Measurements from ENCODE around the gene VPS26C.
A peak's percentile ranks its signal among the peaks of the same experiment; 100 is the strongest.
"Not testable (repeated sequence)": the region's sequence is repeated elsewhere in the genome, so short reads cannot be mapped to it uniquely, and the experiment has no call there.

VPS26C gene

DNA sequence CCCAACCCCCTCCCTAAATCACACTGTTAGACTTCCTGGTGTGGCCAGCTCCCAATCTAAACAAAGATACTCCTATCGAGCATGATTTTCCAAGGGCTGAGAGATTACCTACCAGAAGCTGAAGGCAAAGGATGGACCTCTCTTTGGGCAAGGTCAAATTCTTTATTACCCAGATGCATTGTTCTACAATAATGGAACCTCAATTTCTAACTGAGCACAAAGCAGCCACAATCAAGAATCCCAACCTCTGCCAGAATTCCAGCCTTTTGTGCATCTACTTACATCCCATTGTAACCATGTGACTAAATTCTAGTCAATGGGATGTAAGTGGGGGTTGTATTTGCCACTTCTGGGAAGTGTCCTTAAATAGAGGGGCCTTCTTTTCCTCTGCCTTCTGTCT, 24.9 kb upstream of the VPS26C start:
- ChIA-PET POLR2A (no interaction called here), CTCF (no interaction called here)
- TF ChIP-seq, protein P1, sequence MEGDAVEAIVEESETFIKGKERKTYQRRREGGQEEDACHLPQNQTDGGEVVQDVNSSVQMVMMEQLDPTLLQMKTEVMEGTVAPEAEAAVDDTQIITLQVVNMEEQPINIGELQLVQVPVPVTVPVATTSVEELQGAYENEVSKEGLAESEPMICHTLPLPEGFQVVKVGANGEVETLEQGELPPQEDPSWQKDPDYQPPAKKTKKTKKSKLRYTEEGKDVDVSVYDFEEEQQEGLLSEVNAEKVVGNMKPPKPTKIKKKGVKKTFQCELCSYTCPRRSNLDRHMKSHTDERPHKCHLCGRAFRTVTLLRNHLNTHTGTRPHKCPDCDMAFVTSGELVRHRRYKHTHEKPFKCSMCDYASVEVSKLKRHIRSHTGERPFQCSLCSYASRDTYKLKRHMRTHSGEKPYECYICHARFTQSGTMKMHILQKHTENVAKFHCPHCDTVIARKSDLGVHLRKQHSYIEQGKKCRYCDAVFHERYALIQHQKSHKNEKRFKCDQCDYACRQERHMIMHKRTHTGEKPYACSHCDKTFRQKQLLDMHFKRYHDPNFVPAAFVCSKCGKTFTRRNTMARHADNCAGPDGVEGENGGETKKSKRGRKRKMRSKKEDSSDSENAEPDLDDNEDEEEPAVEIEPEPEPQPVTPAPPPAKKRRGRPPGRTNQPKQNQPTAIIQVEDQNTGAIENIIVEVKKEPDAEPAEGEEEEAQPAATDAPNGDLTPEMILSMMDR (IDR thresholded peaks at IDR 0.05; ENCODE audit: insufficient read depth, low read length, missing control alignments): no peak
- H3K4me3 ChIP-seq (ENCODE audit: low read depth, low read length): no peak overlapping the region
- no peak for DNase-seq (ENCODE audit: low read depth, low spot score)

- H3K4me3 ChIP-seq (ENCODE audit: low read depth, low read length); CTCF ChIA-PET; POLR2A ChIA-PET; DNase-seq (ENCODE audit: low read depth, low spot score): not testable (repeated sequence)
Observed at GRCh38 chr21:37283191-37283710, 16.1 kb upstream of the VPS26C start.

GRCh38 chr21:37282602-37283001, 15.5 kb upstream of the VPS26C start:
- CTCF ChIA-PET; DNase-seq (ENCODE audit: low read depth, low spot score); H3K4me3 ChIP-seq (ENCODE audit: low read depth, low read length): not testable (repeated sequence)
- POLR2A ChIA-PET: interaction anchor here (1.4 kb wide), 1 partner anchor 15 kb away, joined by 5 read pairs; the partner anchor contains the start of gene VPS26C

DNA sequence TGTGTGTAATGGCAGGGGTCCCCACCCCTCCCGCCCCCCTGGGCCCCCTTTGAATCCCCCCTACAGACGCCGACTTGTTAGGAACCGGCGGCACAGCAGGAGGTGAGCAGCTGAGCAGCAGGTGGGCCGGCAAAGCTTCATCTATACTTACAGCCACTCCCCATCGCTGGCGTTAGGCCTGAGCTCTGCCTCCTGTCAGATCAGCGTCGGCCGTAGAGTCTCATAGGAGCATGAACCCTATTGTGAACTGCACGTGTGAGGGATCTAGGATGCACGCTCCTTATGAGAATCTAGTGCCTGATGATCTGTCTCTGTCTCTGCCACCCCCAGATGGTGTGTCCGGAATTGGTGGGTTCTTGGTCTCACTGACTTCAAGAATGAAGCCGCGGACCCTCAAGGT, 14.9 kb upstream of the VPS26C start:
- ChIA-PET CTCF (no interaction called here), POLR2A (interaction anchor here (1.4 kb wide), 1 partner anchor 14 kb away, joined by 5 read pairs; the partner anchor contains the start of gene VPS26C)
- TF ChIP-seq, protein P1 (IDR thresholded peaks at IDR 0.05; ENCODE audit: insufficient read depth, low read length, missing control alignments): no peak
- H3K4me3 ChIP-seq (ENCODE audit: low read depth, low read length): no peak overlapping the region; the same call in 1 of the 2 replicates
- DNase-seq (ENCODE audit: low read depth, low spot score): no peak

DNA sequence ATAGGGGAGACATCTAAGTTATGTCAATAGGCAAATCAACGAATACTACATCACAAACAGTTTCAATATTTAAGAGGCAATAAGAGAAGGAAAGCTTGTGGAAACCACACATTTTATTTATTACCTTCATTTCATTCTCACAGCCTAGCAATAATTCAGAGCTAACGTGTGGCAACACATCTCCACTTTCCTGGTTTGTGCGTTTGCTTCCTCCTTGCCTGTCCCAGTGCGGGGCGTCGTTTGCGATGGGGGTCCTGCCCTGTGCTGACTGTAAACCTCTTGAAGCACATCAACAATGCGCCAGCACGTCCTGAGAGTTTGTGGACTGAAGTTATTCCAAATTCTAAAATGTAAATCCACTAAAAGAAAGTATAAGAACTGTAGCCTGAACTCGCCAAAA, 14.4 kb upstream of the VPS26C start:
- TF ChIP-seq, protein P1 (IDR thresholded peaks at IDR 0.05; ENCODE audit: insufficient read depth, low read length, missing control alignments): no peak
- H3K4me3 ChIP-seq (ENCODE audit: low read depth, low read length): peak overlapping the region; percentile 3; the same call in 1 of the 2 replicates
- POLR2A ChIA-PET: interaction anchor here (1.4 kb wide), 1 partner anchor 14 kb away, joined by 5 read pairs; the partner anchor contains the start of gene VPS26C
- CTCF ChIA-PET: interaction anchor here (0.6 kb wide), 1 partner anchor 39 kb away, joined by 5 read pairs; no protein-coding TSS in a partner anchor
- no peak for DNase-seq (ENCODE audit: low read depth, low spot score)

DNA sequence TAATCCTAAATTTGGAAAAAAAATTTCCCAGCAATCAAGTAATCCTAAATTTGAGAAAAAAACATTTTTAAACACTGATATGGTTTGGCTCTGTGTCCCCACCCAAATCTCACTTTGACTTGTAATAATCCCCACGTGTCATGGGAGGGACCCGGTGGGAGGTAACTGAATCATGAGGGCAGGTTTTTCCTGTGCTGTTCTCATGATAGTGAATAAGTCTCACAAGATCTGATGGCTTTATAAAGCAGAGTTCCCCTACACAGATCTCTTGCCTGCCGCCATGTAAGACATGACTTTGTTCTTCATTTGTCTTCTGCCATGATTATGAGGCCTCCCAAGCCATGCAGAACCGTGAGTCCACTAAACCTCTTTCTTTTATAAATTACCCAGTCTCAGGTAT, 12.1 kb upstream of the VPS26C start:
- CTCF ChIA-PET; POLR2A ChIA-PET; H3K4me3 ChIP-seq (ENCODE audit: low read depth, low read length); DNase-seq (ENCODE audit: low read depth, low spot score): not testable (repeated sequence)

- no peak overlapping the region for H3K4me3 ChIP-seq (ENCODE audit: low read depth, low read length)
- ChIA-PET POLR2A (no interaction called here), CTCF (interaction anchor here (0.6 kb wide), 1 partner anchor 422 kb away, joined by 3 read pairs; no protein-coding TSS in a partner anchor)
- DNase-seq (ENCODE audit: low read depth, low spot score): no peak
- TF ChIP-seq, protein P1 (IDR thresholded peaks at IDR 0.05; ENCODE audit: insufficient read depth, low read length, missing control alignments): no peak
Observed at GRCh38 chr21:37278199-37278598, 11.1 kb upstream of the VPS26C start.

GRCh38 chr21:37276377-37276776, 9.2 kb upstream of the VPS26C start:
- POLR2A ChIA-PET: no interaction called here
- TF ChIP-seq, protein P1 (IDR thresholded peaks at IDR 0.05; ENCODE audit: insufficient read depth, low read length, missing control alignments): no peak
- CTCF ChIA-PET: no interaction called here
- no peak for DNase-seq (ENCODE audit: low read depth, low spot score)
- H3K4me3 ChIP-seq (ENCODE audit: low read depth, low read length): no peak overlapping the region

Measured in AG04449 (cell line).